H1 (cell line): ENCODE results near the gene TNNT1.

ENCODE experiments used
- CEBPB ChIP-seq: IDR thresholded peaks from 2 replicates; pipeline ENCODE4 v1.6.1; 2012; ENCODE audit warnings: low read depth, low read length
- CTCF ChIP-seq, 3 experiments: IDR thresholded peaks; 1 replicate in 2 of 3; 2 replicates in 1 of 3; pipeline versions ENCODE4 v1.5.1 to v1.6.1; 2011; ENCODE audit warnings: low read length in 3 of 3, mild to moderate bottlenecking in 3 of 3, inconsistent platforms in 2 of 3, low read depth in 1 of 3, moderate library complexity in 1 of 3; ENCODE audit not compliant: insufficient read depth in 1 of 3; ENCODE audit errors: control extremely low read depth in 1 of 3
- HDAC6 ChIP-seq: IDR thresholded peaks from one replicate; pipeline ENCODE4 v1.7.1; 2012; ENCODE audit warnings: low read depth, mild to moderate bottlenecking, inconsistent platforms, low read length, moderate library complexity
- MAX ChIP-seq: IDR thresholded peaks from 2 replicates; pipeline ENCODE4 v1.6.1; 2012; ENCODE audit warnings: inconsistent platforms
- POLR2A ChIP-seq, 2 experiments: IDR thresholded peaks; 1 replicate in 1 of 2; 2 replicates in 1 of 2; pipeline ENCODE4 v1.6.1; 2011; ENCODE audit warnings: low read depth in 2 of 2, low read length in 2 of 2, mild to moderate bottlenecking in 2 of 2; ENCODE audit errors: control extremely low read depth in 1 of 2
- SIN3A ChIP-seq, 2 experiments: IDR thresholded peaks in 1 of 2; conservative IDR thresholded peaks in 1 of 2; 2 replicates each; pipeline ENCODE4 v1.6.1; 2011 to 2012; ENCODE audit warnings: low read length in 2 of 2, improper control_type of control experiment in 1 of 2, low read depth in 1 of 2, mild to moderate bottlenecking in 1 of 2
- SP1 ChIP-seq: IDR thresholded peaks from 2 replicates; pipeline ENCODE4 v1.6.1; 2011; ENCODE audit warnings: low read depth, low read length
- TAF1 ChIP-seq: IDR thresholded peaks from 2 replicates; pipeline ENCODE4 v1.6.1; 2011; ENCODE audit warnings: mild to moderate bottlenecking, low read depth, low read length
- ZNF274 ChIP-seq: IDR thresholded peaks from 2 replicates; pipeline ENCODE4 v1.7.0; 2012; ENCODE audit warnings: low read length, borderline replicate concordance; ENCODE audit errors: extremely low read depth
- TF ChIP-seq, protein P1 (sequence below): fragments of 300-600 bp; sonication (generic); IDR thresholded peaks from 2 replicates; pipeline ENCODE4 v1.7.1; 2012; ENCODE audit warnings: low read length, moderate library complexity, mild to moderate bottlenecking, inconsistent platforms; ENCODE audit not compliant: insufficient replicate concordance

GRCh38 chr19:55088543-55089341, 60.3 kb downstream of the TNNT1 start:
- TF ChIP-seq TAF1 (0 out of 2 replicates have a peak, but pooled peaks have one; percentile 28), POLR2A (IDR thresholded peaks at IDR 0.05; ENCODE audit: control extremely low read depth in 1 of 2, low read depth in 2 of 2, low read length in 2 of 2) (no peak; a peak in 1 of 3 replicates), CEBPB (no peak), MAX (no peak), CTCF (IDR thresholded peaks at IDR 0.05; ENCODE audit: control extremely low read depth in 1 of 3, insufficient read depth in 1 of 3, low read depth in 1 of 3, low read length in 3 of 3) (peak; percentile 57 to 59 (median 58)), ZNF274 (no peak), HDAC6 (no peak), SIN3A (conservative IDR thresholded peaks at IDR 0.05 in 1 of 2, IDR thresholded peaks at IDR 0.05 in 1 of 2; ENCODE audit: low read depth in 1 of 2, low read length in 2 of 2) (no peak), SP1 (no peak)
- TF ChIP-seq, protein P1, sequence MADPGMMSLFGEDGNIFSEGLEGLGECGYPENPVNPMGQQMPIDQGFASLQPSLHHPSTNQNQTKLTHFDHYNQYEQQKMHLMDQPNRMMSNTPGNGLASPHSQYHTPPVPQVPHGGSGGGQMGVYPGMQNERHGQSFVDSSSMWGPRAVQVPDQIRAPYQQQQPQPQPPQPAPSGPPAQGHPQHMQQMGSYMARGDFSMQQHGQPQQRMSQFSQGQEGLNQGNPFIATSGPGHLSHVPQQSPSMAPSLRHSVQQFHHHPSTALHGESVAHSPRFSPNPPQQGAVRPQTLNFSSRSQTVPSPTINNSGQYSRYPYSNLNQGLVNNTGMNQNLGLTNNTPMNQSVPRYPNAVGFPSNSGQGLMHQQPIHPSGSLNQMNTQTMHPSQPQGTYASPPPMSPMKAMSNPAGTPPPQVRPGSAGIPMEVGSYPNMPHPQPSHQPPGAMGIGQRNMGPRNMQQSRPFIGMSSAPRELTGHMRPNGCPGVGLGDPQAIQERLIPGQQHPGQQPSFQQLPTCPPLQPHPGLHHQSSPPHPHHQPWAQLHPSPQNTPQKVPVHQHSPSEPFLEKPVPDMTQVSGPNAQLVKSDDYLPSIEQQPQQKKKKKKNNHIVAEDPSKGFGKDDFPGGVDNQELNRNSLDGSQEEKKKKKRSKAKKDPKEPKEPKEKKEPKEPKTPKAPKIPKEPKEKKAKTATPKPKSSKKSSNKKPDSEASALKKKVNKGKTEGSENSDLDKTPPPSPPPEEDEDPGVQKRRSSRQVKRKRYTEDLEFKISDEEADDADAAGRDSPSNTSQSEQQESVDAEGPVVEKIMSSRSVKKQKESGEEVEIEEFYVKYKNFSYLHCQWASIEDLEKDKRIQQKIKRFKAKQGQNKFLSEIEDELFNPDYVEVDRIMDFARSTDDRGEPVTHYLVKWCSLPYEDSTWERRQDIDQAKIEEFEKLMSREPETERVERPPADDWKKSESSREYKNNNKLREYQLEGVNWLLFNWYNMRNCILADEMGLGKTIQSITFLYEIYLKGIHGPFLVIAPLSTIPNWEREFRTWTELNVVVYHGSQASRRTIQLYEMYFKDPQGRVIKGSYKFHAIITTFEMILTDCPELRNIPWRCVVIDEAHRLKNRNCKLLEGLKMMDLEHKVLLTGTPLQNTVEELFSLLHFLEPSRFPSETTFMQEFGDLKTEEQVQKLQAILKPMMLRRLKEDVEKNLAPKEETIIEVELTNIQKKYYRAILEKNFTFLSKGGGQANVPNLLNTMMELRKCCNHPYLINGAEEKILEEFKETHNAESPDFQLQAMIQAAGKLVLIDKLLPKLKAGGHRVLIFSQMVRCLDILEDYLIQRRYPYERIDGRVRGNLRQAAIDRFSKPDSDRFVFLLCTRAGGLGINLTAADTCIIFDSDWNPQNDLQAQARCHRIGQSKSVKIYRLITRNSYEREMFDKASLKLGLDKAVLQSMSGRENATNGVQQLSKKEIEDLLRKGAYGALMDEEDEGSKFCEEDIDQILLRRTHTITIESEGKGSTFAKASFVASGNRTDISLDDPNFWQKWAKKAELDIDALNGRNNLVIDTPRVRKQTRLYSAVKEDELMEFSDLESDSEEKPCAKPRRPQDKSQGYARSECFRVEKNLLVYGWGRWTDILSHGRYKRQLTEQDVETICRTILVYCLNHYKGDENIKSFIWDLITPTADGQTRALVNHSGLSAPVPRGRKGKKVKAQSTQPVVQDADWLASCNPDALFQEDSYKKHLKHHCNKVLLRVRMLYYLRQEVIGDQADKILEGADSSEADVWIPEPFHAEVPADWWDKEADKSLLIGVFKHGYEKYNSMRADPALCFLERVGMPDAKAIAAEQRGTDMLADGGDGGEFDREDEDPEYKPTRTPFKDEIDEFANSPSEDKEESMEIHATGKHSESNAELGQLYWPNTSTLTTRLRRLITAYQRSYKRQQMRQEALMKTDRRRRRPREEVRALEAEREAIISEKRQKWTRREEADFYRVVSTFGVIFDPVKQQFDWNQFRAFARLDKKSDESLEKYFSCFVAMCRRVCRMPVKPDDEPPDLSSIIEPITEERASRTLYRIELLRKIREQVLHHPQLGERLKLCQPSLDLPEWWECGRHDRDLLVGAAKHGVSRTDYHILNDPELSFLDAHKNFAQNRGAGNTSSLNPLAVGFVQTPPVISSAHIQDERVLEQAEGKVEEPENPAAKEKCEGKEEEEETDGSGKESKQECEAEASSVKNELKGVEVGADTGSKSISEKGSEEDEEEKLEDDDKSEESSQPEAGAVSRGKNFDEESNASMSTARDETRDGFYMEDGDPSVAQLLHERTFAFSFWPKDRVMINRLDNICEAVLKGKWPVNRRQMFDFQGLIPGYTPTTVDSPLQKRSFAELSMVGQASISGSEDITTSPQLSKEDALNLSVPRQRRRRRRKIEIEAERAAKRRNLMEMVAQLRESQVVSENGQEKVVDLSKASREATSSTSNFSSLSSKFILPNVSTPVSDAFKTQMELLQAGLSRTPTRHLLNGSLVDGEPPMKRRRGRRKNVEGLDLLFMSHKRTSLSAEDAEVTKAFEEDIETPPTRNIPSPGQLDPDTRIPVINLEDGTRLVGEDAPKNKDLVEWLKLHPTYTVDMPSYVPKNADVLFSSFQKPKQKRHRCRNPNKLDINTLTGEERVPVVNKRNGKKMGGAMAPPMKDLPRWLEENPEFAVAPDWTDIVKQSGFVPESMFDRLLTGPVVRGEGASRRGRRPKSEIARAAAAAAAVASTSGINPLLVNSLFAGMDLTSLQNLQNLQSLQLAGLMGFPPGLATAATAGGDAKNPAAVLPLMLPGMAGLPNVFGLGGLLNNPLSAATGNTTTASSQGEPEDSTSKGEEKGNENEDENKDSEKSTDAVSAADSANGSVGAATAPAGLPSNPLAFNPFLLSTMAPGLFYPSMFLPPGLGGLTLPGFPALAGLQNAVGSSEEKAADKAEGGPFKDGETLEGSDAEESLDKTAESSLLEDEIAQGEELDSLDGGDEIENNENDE = no peak
